ENCODE data around the gene RFX4.

Gene RFX4

GRCh38 chr12:106696071-106696470 is 113.3 kb downstream of the RFX4 start:
- no peaks in the 10 kb centered on the region for H3K27me3 ChIP-seq (ENCODE audit: insufficient read depth, low read length)
- no peaks in the 10 kb centered on the region for H3K79me2 ChIP-seq (ENCODE audit: control insufficient read depth, insufficient read depth, low read length, poor library complexity)
- H3K36me3 ChIP-seq (ENCODE audit: control insufficient read depth in 1 of 2, insufficient read depth in 2 of 2, low read length in 2 of 2): no peaks in the 10 kb centered on the region
- no peak overlapping the region for H3K4me3 ChIP-seq (ENCODE audit: low read depth, low read length)
- H2AFZ ChIP-seq (ENCODE audit: insufficient read depth, low read length, poor library complexity): no peak overlapping the region
- H4K91ac ChIP-seq (ENCODE audit: low read depth, low read length): no peak overlapping the region
- no peak overlapping the region for H2BK12ac ChIP-seq (ENCODE audit: low read length)
- H3K4ac ChIP-seq (ENCODE audit: low read depth, low read length): no peak overlapping the region
- H2BK120ac ChIP-seq (ENCODE audit: insufficient read depth, low read length, poor library complexity): no peak overlapping the region
- H4K12ac ChIP-seq (ENCODE audit: low read depth, low read length): no peak overlapping the region
- H3K18ac ChIP-seq (ENCODE audit: low read length): no peak overlapping the region
- H3K79me1 ChIP-seq (ENCODE audit: low read length): no peaks in the 10 kb centered on the region
- no peak overlapping the region for H2BK5ac ChIP-seq (ENCODE audit: low read depth, low read length, poor library complexity)
- WGBS (ENCODE audit: extremely low coverage, insufficient coverage, insufficient read length): no CpG with 5 or more reads among the region's 6 CpGs
- H3K9me3 ChIP-seq (ENCODE audit: insufficient read depth, low read depth, low read length): no peaks in the 10 kb centered on the region
- H3K9ac ChIP-seq (ENCODE audit: low read length): no peak overlapping the region
- H3K4me2 ChIP-seq (ENCODE audit: low read length): no peak overlapping the region
- no peak overlapping the region for H3K23ac ChIP-seq (ENCODE audit: low read length)
- DNase-seq: no peak
- H3K27ac ChIP-seq (ENCODE audit: low read depth, low read length): no peak overlapping the region
- H4K8ac ChIP-seq (ENCODE audit: low read depth, low read length): no peak overlapping the region
- H3K14ac ChIP-seq (ENCODE audit: low read length): no peak overlapping the region
- no peaks in the 10 kb centered on the region for H3K4me1 ChIP-seq (ENCODE audit: control insufficient read depth in 1 of 2, insufficient read depth in 2 of 2, low read length in 2 of 2)
- no peak overlapping the region for H2AK5ac ChIP-seq (ENCODE audit: low read length)

GRCh38 chr12:106696681-106697417 is 114.0 kb downstream of the RFX4 start:
- no peak overlapping the region for H4K91ac ChIP-seq (ENCODE audit: low read depth, low read length)
- no peak overlapping the region for H2BK12ac ChIP-seq (ENCODE audit: low read length)

GRCh38 chr12:106704081-106704480 is 121.3 kb downstream of the RFX4 start:
- no peak overlapping the region for H3K18ac ChIP-seq (ENCODE audit: low read length)
- H2BK12ac ChIP-seq (ENCODE audit: low read length): no peak overlapping the region
- H3K9ac ChIP-seq (ENCODE audit: low read length): no peak overlapping the region
- H2BK5ac ChIP-seq (ENCODE audit: low read depth, low read length, poor library complexity): no peak overlapping the region
- H3K14ac ChIP-seq (ENCODE audit: low read length): no peak overlapping the region
- no peaks in the 10 kb centered on the region for H3K27me3 ChIP-seq (ENCODE audit: insufficient read depth, low read length)
- no peak for DNase-seq
- no peak overlapping the region for H4K8ac ChIP-seq (ENCODE audit: low read depth, low read length)
- H2BK120ac ChIP-seq (ENCODE audit: insufficient read depth, low read length, poor library complexity): no peak overlapping the region
- no CpG with 5 or more reads among the region's 3 CpGs for WGBS (ENCODE audit: extremely low coverage, insufficient coverage, insufficient read length)
- H3K4me3 ChIP-seq (ENCODE audit: low read depth, low read length): no peak overlapping the region
- no peak overlapping the region for H4K12ac ChIP-seq (ENCODE audit: low read depth, low read length)
- H3K4me1 ChIP-seq (ENCODE audit: control insufficient read depth in 1 of 2, insufficient read depth in 2 of 2, low read length in 2 of 2): no peaks in the 10 kb centered on the region
- no peak overlapping the region for H3K4me2 ChIP-seq (ENCODE audit: low read length)
- no peaks in the 10 kb centered on the region for H3K79me2 ChIP-seq (ENCODE audit: control insufficient read depth, insufficient read depth, low read length, poor library complexity)
- H4K91ac ChIP-seq (ENCODE audit: low read depth, low read length): no peak overlapping the region
- no peak overlapping the region for H3K4ac ChIP-seq (ENCODE audit: low read depth, low read length)
- H3K9me3 ChIP-seq (ENCODE audit: insufficient read depth, low read depth, low read length): peaks cover 3% of the 10 kb centered on the region
- no peak overlapping the region for H3K27ac ChIP-seq (ENCODE audit: low read depth, low read length)
- H3K36me3 ChIP-seq (ENCODE audit: control insufficient read depth in 1 of 2, insufficient read depth in 2 of 2, low read length in 2 of 2): no peaks in the 10 kb centered on the region
- H3K23ac ChIP-seq (ENCODE audit: low read length): no peak overlapping the region
- H3K79me1 ChIP-seq (ENCODE audit: low read length): no peaks in the 10 kb centered on the region
- H2AFZ ChIP-seq (ENCODE audit: insufficient read depth, low read length, poor library complexity): no peak overlapping the region
- H2AK5ac ChIP-seq (ENCODE audit: low read length): no peak overlapping the region

More at GRCh38 chr12:106696681-106697417, 114.0 kb downstream of the RFX4 start:
- Histone ChIP-seq H3K27me3 (ENCODE audit: insufficient read depth, low read length) (no peaks in the 10 kb centered on the region), H4K8ac (ENCODE audit: low read depth, low read length) (no peak overlapping the region), H3K9me3 (ENCODE audit: insufficient read depth, low read depth, low read length) (no peaks in the 10 kb centered on the region), H3K79me2 (ENCODE audit: control insufficient read depth, insufficient read depth, low read length, poor library complexity) (no peaks in the 10 kb centered on the region), H3K27ac (ENCODE audit: low read depth, low read length) (no peak overlapping the region), H3K4ac (ENCODE audit: low read depth, low read length) (no peak overlapping the region), H2AFZ (ENCODE audit: insufficient read depth, low read length, poor library complexity) (no peak overlapping the region), H3K14ac (ENCODE audit: low read length) (no peak overlapping the region), H3K4me2 (ENCODE audit: low read length) (no peak overlapping the region), H3K36me3 (ENCODE audit: control insufficient read depth in 1 of 2, insufficient read depth in 2 of 2, low read length in 2 of 2) (no peaks in the 10 kb centered on the region), H2AK5ac (ENCODE audit: low read length) (no peak overlapping the region), H3K23ac (ENCODE audit: low read length) (no peak overlapping the region), H3K79me1 (ENCODE audit: low read length) (no peaks in the 10 kb centered on the region), H3K9ac (ENCODE audit: low read length) (no peak overlapping the region), H3K4me1 (ENCODE audit: control insufficient read depth in 1 of 2, insufficient read depth in 2 of 2, low read length in 2 of 2) (no peaks in the 10 kb centered on the region), H4K12ac (ENCODE audit: low read depth, low read length) (no peak overlapping the region), H3K18ac (ENCODE audit: low read length) (no peak overlapping the region), H3K4me3 (ENCODE audit: low read depth, low read length) (no peak overlapping the region), H2BK5ac (ENCODE audit: low read depth, low read length, poor library complexity) (no peak overlapping the region), H2BK120ac (ENCODE audit: insufficient read depth, low read length, poor library complexity) (no peak overlapping the region)
- no peak for DNase-seq
- WGBS (ENCODE audit: extremely low coverage, insufficient coverage, insufficient read length): no CpG with 5 or more reads among the region's 4 CpGs

DNA sequence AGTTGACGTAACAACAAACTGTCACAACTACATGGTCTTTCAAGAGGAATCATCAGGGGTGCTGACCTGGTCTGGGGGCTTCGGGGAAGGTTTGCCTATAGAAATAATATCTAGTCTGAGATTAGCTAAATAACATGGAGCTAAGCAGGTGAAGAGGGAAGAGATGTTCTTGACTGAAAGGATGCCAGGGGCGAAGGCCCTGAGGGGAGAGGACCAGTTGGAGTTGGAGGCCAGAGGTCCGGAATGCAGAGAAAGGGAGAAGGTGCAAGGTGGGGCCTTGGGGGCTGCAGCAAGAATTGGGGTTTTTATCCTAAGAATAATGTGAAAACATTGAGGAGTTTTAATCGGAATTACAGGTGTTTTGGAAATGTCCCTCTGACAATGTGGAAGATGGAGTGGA is 123.2 kb downstream of the RFX4 start:
- H2AFZ ChIP-seq (ENCODE audit: insufficient read depth, low read length, poor library complexity): no peak overlapping the region
- no peak overlapping the region for H4K12ac ChIP-seq (ENCODE audit: low read depth, low read length)
- H3K18ac ChIP-seq (ENCODE audit: low read length): no peak overlapping the region
- no peak overlapping the region for H3K4ac ChIP-seq (ENCODE audit: low read depth, low read length)
- WGBS (ENCODE audit: extremely low coverage, insufficient coverage, insufficient read length): no CpG with 5 or more reads among the region's 5 CpGs
- H2BK12ac ChIP-seq (ENCODE audit: low read length): no peak overlapping the region
- H2AK5ac ChIP-seq (ENCODE audit: low read length): no peak overlapping the region
- no peak overlapping the region for H3K23ac ChIP-seq (ENCODE audit: low read length)
- H3K4me3 ChIP-seq (ENCODE audit: low read depth, low read length): no peak overlapping the region
- H3K79me2 ChIP-seq (ENCODE audit: control insufficient read depth, insufficient read depth, low read length, poor library complexity): no peaks in the 10 kb centered on the region
- no peak overlapping the region for H2BK120ac ChIP-seq (ENCODE audit: insufficient read depth, low read length, poor library complexity)
- H3K14ac ChIP-seq (ENCODE audit: low read length): no peak overlapping the region
- H3K4me2 ChIP-seq (ENCODE audit: low read length): no peak overlapping the region
- no peak overlapping the region for H2BK5ac ChIP-seq (ENCODE audit: low read depth, low read length, poor library complexity)
- peaks cover 3% of the 10 kb centered on the region for H3K9me3 ChIP-seq (ENCODE audit: insufficient read depth, low read depth, low read length)
- no peaks in the 10 kb centered on the region for H3K36me3 ChIP-seq (ENCODE audit: control insufficient read depth in 1 of 2, insufficient read depth in 2 of 2, low read length in 2 of 2)
- no peak overlapping the region for H3K9ac ChIP-seq (ENCODE audit: low read length)
- no peaks in the 10 kb centered on the region for H3K27me3 ChIP-seq (ENCODE audit: insufficient read depth, low read length)
- DNase-seq: no peak
- no peaks in the 10 kb centered on the region for H3K4me1 ChIP-seq (ENCODE audit: control insufficient read depth in 1 of 2, insufficient read depth in 2 of 2, low read length in 2 of 2)
- H4K91ac ChIP-seq (ENCODE audit: low read depth, low read length): no peak overlapping the region
- no peaks in the 10 kb centered on the region for H3K79me1 ChIP-seq (ENCODE audit: low read length)
- H3K27ac ChIP-seq (ENCODE audit: low read depth, low read length): no peak overlapping the region
- H4K8ac ChIP-seq (ENCODE audit: low read depth, low read length): no peak overlapping the region

Measured in trophoblast cell (in vitro differentiated cells and primary cell).